A549 (cell line): ENCODE data around the gene ZNF280A. TPM values are rescaled to one million over a fixed set of nuclear protein-coding genes. Genes with fewer than 3 reads are reported as not detected.

Experiments used
- ATAC-seq, 2 experiments: fragments of 200-7000 bp in 1 of 2; fragments of >200 bp in 1 of 2; cut with Nextera tagmentation in 1 of 2; cut with Tn5 transposase in 1 of 2; 3 replicates each; pipeline versions ENCODE4 v1.8.0 to v1.9.1; 2018 to 2020; ENCODE audit warnings: mild to moderate bottlenecking in 1 of 2, moderate library complexity in 1 of 2
- CTCF ChIA-PET: fragments of 300-600 bp; sonication (Branson Sonifier 250); formaldehyde crosslinking; extraction: SDS; loops from one replicate; lab custom pipeline; 2021; ENCODE audit warnings: antibody characterized with exemption, inconsistent platforms; lab: Yijun Ruan, JAX
- POLR2A ChIA-PET: fragments of 350-600 bp; formaldehyde crosslinking; extraction: SDS; loops from one replicate; lab custom pipeline; 2021; ENCODE audit warnings: antibody characterized with exemption, inconsistent platforms; lab: Yijun Ruan, JAX
- DNase-seq, 2 experiments: peaks; one replicate each; pipeline versions ENCODE4 v3.0.0 to v3.0.0-alpha.2; 2011 to 2016; ENCODE audit warnings: low read depth in 1 of 2, low spot score in 1 of 2
- FAIRE-seq: peaks from 2 replicates; lab custom pipeline; 2011; peaks lifted over from hg19 to GRCh38; lab: Jason Lieb, UNC
- H3K27ac ChIP-seq, 2 experiments: fragments of >200 bp; sonication (Bioruptor Twin); formaldehyde crosslinking; 3 replicates each; pipeline ENCODE4 v1.5.1; 2016 to 2017
- H3K4me1 ChIP-seq: fragments of >200 bp; sonication (Bioruptor Twin); formaldehyde crosslinking; 3 replicates; pipeline ENCODE4 v1.6.1; 2016
- H3K4me2 ChIP-seq: fragments of >200 bp; sonication (Bioruptor Twin); formaldehyde crosslinking; 3 replicates; pipeline ENCODE4 v1.6.1; 2016
- H3K4me3 ChIP-seq: fragments of >200 bp; sonication (Bioruptor Twin); formaldehyde crosslinking; 3 replicates; pipeline ENCODE4 v1.5.1; 2016
- H3K9me3 ChIP-seq: fragments of >200 bp; sonication (Bioruptor Twin); formaldehyde crosslinking; 3 replicates; pipeline ENCODE4 v1.6.1; 2016
- CBX2 ChIP-seq: fragments of 200-600 bp; sonication (generic); IDR thresholded peaks from 2 replicates; pipeline ENCODE4 v1.6.1; 2016; ENCODE audit warnings: low read depth, mild to moderate bottlenecking, borderline replicate concordance
- CEBPB ChIP-seq, 2 experiments: fragments of >200 bp in 1 of 2; sonication (Bioruptor Twin) in 1 of 2; formaldehyde crosslinking in 1 of 2; IDR thresholded peaks; 2 replicates each; pipeline ENCODE4 v1.6.1; 2012 to 2016
- CHD4 ChIP-seq: fragments of 200-600 bp; sonication (generic); IDR thresholded peaks from 2 replicates; pipeline ENCODE4 v1.6.1; 2016; ENCODE audit warnings: antibody characterized with exemption, mild to moderate bottlenecking, borderline replicate concordance
- EHF ChIP-seq: fragments of 250-450 bp; sonication (Bioruptor Pico); IDR thresholded peaks from 2 replicates; pipeline ENCODE4 v1.5.0; 2020; ENCODE audit warnings: mild to moderate bottlenecking
- FOSB ChIP-seq: fragments of 250-450 bp; sonication (Bioruptor Pico); IDR thresholded peaks from 2 replicates; pipeline ENCODE4 v1.5.0; 2020; ENCODE audit warnings: mild to moderate bottlenecking, moderate library complexity
- FOXS1 ChIP-seq: fragments of 250-450 bp; sonication (Bioruptor Pico); IDR thresholded peaks from 2 replicates; pipeline ENCODE4 v1.5.0; 2020; ENCODE audit warnings: mild to moderate bottlenecking, moderate library complexity
- GATA3 ChIP-seq: IDR thresholded peaks from 2 replicates; pipeline ENCODE4 v1.6.1; 2012; ENCODE audit warnings: borderline replicate concordance
- HOXA7 ChIP-seq: fragments of 250-450 bp; sonication (Bioruptor Pico); IDR thresholded peaks from 2 replicates; pipeline ENCODE4 v1.5.0; 2020; ENCODE audit warnings: mild to moderate bottlenecking, moderate library complexity
- JUN ChIP-seq, 2 experiments: fragments of >200 bp; sonication (Bioruptor Twin); formaldehyde crosslinking; IDR thresholded peaks; 2 replicates in 1 of 2; 3 replicates in 1 of 2; pipeline ENCODE4 v1.6.1; 2016 to 2017
- MYC ChIP-seq: IDR thresholded peaks from 2 replicates; pipeline ENCODE4 v1.6.1; 2012; ENCODE audit warnings: mild to moderate bottlenecking, inconsistent platforms, low read length, improper control_type of control experiment, borderline replicate concordance
- NFE2L2 ChIP-seq: fragments of 150-350 bp; conservative IDR thresholded peaks from 2 replicates; pipeline ENCODE4 v1.6.1; 2014; ENCODE audit warnings: low read length
- NR3C1 ChIP-seq: fragments of >200 bp; sonication (Bioruptor Twin); formaldehyde crosslinking; IDR thresholded peaks from 3 replicates; pipeline ENCODE4 v1.6.1; 2017
- POLR2A ChIP-seq: IDR thresholded peaks from 2 replicates; pipeline ENCODE4 v1.6.1; 2012; ENCODE audit warnings: mild to moderate bottlenecking, low read length
- RARB ChIP-seq: fragments of 250-450 bp; sonication (Bioruptor Pico); IDR thresholded peaks from 2 replicates; pipeline ENCODE4 v1.8.0; 2021; ENCODE audit warnings: mild to moderate bottlenecking, moderate library complexity
- RCOR1 ChIP-seq: fragments of 150-350 bp; IDR thresholded peaks from 2 replicates; pipeline ENCODE4 v1.6.1; 2014; ENCODE audit warnings: antibody characterized with exemption, low read length, low read depth
- SMC3 ChIP-seq: fragments of >200 bp; sonication (Bioruptor Twin); formaldehyde crosslinking; IDR thresholded peaks from 3 replicates; pipeline ENCODE4 v1.6.1; 2018; ENCODE audit warnings: inconsistent platforms
- SREBF2 ChIP-seq: fragments of 450-650 bp; IDR thresholded peaks from 2 replicates; pipeline ENCODE4 v1.6.1; 2014; ENCODE audit warnings: mild to moderate bottlenecking, moderate library complexity
- ZC3H11A ChIP-seq: fragments of 450-650 bp; IDR thresholded peaks from 2 replicates; pipeline ENCODE4 v1.6.1; 2014; ENCODE audit warnings: antibody characterized with exemption, mild to moderate bottlenecking
- ZFP36 ChIP-seq: fragments of 450-650 bp; IDR thresholded peaks from 2 replicates; pipeline ENCODE4 v1.6.1; 2014; ENCODE audit warnings: borderline replicate concordance; ENCODE audit not compliant: partially characterized antibody
- ZNF302 ChIP-seq: fragments of 250-450 bp; sonication (Bioruptor Pico); IDR thresholded peaks from 2 replicates; pipeline ENCODE4 v1.9.0; 2021; ENCODE audit warnings: inconsistent platforms, mild to moderate bottlenecking, moderate library complexity
- WGBS: methylation state at CpG from one replicate; pipeline ENCODE4 v1.1.6; 2017; ENCODE audit errors: missing lambda C conversion rate; 5-methylcytosine and 5-hydroxymethylcytosine counted together
- polyA plus RNA-seq, 4 experiments: library from polyadenylated mRNA; depleted of rRNA in 3 of 4; stranded (reverse); fragments of >200 nt; fragmentation: RNase III in 1 of 4; extraction: RNeasy Plus Mini Kit Qiagen cat#74134 plus additional on column Dnase treatment in 1 of 4; gene quantifications; 2 replicates in 3 of 4; 3 replicates in 1 of 4; pipeline ENCODE4 v1.2.3, GENCODE V29; 2011 to 2017
- TF ChIP-seq, protein P1 (sequence below): fragments of 250-450 bp; sonication (Bioruptor Pico); IDR thresholded peaks from 2 replicates; pipeline ENCODE4 v1.5.0; 2021; ENCODE audit warnings: mild to moderate bottlenecking, moderate library complexity, borderline replicate concordance
- TF ChIP-seq, protein P2 (sequence below): fragments of 250-450 bp; sonication (Bioruptor Pico); IDR thresholded peaks from 2 replicates; pipeline ENCODE4 v1.5.0; 2020; ENCODE audit warnings: low read depth, mild to moderate bottlenecking, moderate library complexity
- TF ChIP-seq, protein P3 (sequence below): fragments of 200-600 bp; sonication (generic); IDR thresholded peaks from 2 replicates; pipeline ENCODE4 v1.6.1; 2016; ENCODE audit warnings: antibody characterized with exemption, mild to moderate bottlenecking, moderate library complexity
- TF ChIP-seq, protein P4 (sequence below): IDR thresholded peaks from 2 replicates; pipeline ENCODE4 v1.6.1; 2012; ENCODE audit warnings: low read depth, borderline replicate concordance
- TF ChIP-seq, protein P5 (sequence below): fragments of 150-350 bp; IDR thresholded peaks from 2 replicates; pipeline ENCODE4 v1.6.1; 2014; ENCODE audit warnings: low read depth, mild to moderate bottlenecking, low read length
- TF ChIP-seq, protein P6 (sequence below): IDR thresholded peaks from 2 replicates; pipeline ENCODE4 v1.6.1; 2012
- TF ChIP-seq, protein P7 (sequence below): fragments of 450-650 bp; IDR thresholded peaks from 2 replicates; pipeline ENCODE4 v1.6.1; 2014; ENCODE audit warnings: antibody characterized with exemption

ZNF280A gene
- polyA plus RNA-seq, 2 of the 4 experiments (the other 2 are of a cell fraction), result 2.0 to 3.0 TPM

DNA sequence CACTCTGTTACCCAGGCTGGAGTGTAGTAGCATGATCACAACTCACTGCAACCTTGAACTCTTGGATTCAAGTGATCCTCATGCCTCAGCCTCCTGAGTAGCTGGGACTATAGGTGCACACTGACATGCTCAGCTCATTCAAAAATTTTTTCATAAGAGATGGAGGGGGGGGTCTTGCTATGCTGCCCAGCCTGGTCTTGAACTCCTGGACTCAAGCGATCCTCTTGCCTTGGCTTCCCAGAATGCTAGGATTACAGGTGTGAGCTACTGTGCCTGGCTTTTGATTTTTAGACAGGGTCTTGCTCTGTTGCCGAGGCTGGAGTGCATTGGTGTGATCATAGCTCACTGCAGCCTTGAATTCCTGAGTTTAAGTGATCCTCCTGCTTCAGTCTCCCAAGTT is 25.0 kb upstream of the ZNF280A start:
- Histone ChIP-seq H3K4me3 (no peak overlapping the region), H3K9me3 (no peaks in the 10 kb centered on the region), H3K4me1 (no peaks in the 10 kb centered on the region), H3K4me2 (no peak overlapping the region)
- DNase-seq (no peak), ATAC-seq (no peak)
- TF ChIP-seq HOXA7 (CRISPR knock-in tag) (no peak), NR3C1 (no peak), CBX2 (no peak), ZNF302 (CRISPR knock-in tag) (no peak), ZC3H11A (no peak), ZFP36 (no peak), RARB (no peak), EHF (CRISPR knock-in tag) (no peak), POLR2A (no peak), CHD4 (no peak), SMC3 (no peak), RCOR1 (no peak)
- TF ChIP-seq, protein P1, sequence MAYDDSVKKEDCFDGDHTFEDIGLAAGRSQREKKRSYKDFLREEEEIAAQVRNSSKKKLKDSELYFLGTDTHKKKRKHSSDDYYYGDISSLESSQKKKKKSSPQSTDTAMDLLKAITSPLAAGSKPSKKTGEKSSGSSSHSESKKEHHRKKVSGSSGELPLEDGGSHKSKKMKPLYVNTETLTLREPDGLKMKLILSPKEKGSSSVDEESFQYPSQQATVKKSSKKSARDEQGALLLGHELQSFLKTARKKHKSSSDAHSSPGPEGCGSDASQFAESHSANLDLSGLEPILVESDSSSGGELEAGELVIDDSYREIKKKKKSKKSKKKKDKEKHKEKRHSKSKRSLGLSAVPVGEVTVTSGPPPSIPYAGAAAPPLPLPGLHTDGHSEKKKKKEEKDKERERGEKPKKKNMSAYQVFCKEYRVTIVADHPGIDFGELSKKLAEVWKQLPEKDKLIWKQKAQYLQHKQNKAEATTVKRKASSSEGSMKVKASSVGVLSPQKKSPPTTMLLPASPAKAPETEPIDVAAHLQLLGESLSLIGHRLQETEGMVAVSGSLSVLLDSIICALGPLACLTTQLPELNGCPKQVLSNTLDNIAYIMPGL (CRISPR knock-in tag), result no peak
- TF ChIP-seq, protein P2, sequence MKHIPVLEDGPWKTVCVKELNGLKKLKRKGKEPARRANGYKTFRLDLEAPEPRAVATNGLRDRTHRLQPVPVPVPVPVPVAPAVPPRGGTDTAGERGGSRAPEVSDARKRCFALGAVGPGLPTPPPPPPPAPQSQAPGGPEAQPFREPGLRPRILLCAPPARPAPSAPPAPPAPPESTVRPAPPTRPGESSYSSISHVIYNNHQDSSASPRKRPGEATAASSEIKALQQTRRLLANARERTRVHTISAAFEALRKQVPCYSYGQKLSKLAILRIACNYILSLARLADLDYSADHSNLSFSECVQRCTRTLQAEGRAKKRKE (CRISPR knock-in tag), result no peak
- TF ChIP-seq, protein P3, sequence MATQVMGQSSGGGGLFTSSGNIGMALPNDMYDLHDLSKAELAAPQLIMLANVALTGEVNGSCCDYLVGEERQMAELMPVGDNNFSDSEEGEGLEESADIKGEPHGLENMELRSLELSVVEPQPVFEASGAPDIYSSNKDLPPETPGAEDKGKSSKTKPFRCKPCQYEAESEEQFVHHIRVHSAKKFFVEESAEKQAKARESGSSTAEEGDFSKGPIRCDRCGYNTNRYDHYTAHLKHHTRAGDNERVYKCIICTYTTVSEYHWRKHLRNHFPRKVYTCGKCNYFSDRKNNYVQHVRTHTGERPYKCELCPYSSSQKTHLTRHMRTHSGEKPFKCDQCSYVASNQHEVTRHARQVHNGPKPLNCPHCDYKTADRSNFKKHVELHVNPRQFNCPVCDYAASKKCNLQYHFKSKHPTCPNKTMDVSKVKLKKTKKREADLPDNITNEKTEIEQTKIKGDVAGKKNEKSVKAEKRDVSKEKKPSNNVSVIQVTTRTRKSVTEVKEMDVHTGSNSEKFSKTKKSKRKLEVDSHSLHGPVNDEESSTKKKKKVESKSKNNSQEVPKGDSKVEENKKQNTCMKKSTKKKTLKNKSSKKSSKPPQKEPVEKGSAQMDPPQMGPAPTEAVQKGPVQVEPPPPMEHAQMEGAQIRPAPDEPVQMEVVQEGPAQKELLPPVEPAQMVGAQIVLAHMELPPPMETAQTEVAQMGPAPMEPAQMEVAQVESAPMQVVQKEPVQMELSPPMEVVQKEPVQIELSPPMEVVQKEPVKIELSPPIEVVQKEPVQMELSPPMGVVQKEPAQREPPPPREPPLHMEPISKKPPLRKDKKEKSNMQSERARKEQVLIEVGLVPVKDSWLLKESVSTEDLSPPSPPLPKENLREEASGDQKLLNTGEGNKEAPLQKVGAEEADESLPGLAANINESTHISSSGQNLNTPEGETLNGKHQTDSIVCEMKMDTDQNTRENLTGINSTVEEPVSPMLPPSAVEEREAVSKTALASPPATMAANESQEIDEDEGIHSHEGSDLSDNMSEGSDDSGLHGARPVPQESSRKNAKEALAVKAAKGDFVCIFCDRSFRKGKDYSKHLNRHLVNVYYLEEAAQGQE, result no peak
- TF ChIP-seq, all 56 proteins: peak for 0
- no peak for FAIRE-seq
- ChIA-PET POLR2A (no interaction called here), CTCF (interaction anchor here (0.9 to 3.5 kb wide), 5 partner anchors 11 to 36 kb away, joined by 3 to 14 read pairs (median 4); partner anchors contain the start of genes PRAME and ZNF280B)
- H3K27ac ChIP-seq, result no peak overlapping the region
- 100% methylated on average over 2 of the region's 2 CpGs for WGBS

DNA sequence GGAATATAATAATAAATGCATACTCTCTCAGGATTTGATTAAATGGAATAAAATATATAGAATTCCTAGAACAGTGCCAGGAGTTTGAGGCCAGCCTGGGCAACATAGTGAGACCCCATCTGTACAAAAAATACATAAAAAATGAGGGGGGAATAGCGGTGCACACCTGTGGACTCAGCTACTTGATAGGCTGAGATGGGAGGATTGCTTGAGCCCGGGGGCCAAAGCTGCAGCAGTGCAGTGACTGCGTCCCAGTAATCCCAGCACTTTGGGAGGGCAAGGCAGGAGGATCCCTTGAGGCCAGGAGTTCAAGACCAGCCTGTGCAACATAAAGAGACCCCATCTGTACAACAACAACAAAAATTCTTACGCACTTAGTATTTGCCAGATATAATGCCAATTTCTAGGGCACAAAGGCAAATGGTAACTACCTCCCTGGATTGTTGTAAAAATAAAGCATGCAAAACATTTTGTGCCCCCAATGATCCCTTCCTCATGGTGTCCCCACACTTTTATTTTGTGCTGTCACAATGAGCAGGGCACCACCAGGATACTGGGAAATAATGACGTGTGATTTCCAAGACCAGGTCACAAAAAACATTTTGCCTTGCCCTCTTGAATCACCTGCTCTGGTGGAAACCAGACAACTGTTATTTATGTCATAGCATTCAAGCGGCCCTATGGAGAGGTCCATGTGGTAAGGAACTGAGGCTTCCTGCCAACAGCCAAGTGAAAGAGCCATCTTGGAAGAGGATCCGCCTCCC is 18.3 kb upstream of the ZNF280A start:
- ChIA-PET CTCF (interaction anchor here (1.0 kb wide), 1 partner anchor 20 kb away, joined by 3 read pairs; the partner anchor contains the start of gene PRAME), POLR2A (no interaction called here)
- 54% methylated on average over 7 of the region's 7 CpGs for WGBS
- Histone ChIP-seq H3K4me2 (no peak overlapping the region), H3K27ac (no peak overlapping the region), H3K9me3 (no peaks in the 10 kb centered on the region), H3K4me1 (no peaks in the 10 kb centered on the region), H3K4me3 (no peak overlapping the region)
- ATAC-seq (no peak), FAIRE-seq (no peak), DNase-seq (no peak)
- TF ChIP-seq, protein P4, sequence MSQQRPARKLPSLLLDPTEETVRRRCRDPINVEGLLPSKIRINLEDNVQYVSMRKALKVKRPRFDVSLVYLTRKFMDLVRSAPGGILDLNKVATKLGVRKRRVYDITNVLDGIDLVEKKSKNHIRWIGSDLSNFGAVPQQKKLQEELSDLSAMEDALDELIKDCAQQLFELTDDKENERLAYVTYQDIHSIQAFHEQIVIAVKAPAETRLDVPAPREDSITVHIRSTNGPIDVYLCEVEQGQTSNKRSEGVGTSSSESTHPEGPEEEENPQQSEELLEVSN, result no peak
- TF ChIP-seq FOXS1 (CRISPR knock-in tag), result no peak
- no peak for TF ChIP-seq SREBF2
- TF ChIP-seq MYC, result no peak
- TF ChIP-seq, protein P5, sequence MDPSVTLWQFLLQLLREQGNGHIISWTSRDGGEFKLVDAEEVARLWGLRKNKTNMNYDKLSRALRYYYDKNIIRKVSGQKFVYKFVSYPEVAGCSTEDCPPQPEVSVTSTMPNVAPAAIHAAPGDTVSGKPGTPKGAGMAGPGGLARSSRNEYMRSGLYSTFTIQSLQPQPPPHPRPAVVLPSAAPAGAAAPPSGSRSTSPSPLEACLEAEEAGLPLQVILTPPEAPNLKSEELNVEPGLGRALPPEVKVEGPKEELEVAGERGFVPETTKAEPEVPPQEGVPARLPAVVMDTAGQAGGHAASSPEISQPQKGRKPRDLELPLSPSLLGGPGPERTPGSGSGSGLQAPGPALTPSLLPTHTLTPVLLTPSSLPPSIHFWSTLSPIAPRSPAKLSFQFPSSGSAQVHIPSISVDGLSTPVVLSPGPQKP, result no peak
- TF ChIP-seq CEBPB (IDR thresholded peaks at IDR 0.05), result no peak
- TF ChIP-seq JUN (IDR thresholded peaks at IDR 0.05), result no peak
- TF ChIP-seq, protein P6, sequence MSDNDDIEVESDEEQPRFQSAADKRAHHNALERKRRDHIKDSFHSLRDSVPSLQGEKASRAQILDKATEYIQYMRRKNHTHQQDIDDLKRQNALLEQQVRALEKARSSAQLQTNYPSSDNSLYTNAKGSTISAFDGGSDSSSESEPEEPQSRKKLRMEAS, result no peak
- no peak for TF ChIP-seq EHF (CRISPR knock-in tag)
- TF ChIP-seq GATA3, result no peak
- TF ChIP-seq, protein P7, sequence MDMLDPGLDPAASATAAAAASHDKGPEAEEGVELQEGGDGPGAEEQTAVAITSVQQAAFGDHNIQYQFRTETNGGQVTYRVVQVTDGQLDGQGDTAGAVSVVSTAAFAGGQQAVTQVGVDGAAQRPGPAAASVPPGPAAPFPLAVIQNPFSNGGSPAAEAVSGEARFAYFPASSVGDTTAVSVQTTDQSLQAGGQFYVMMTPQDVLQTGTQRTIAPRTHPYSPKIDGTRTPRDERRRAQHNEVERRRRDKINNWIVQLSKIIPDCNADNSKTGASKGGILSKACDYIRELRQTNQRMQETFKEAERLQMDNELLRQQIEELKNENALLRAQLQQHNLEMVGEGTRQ, result no peak
- TF ChIP-seq FOSB (CRISPR knock-in tag), result no peak
- no peak for TF ChIP-seq POLR2A
- no peak for TF ChIP-seq NFE2L2
